Left renal pelvis (tissue), 4 donors: ENCODE measurements around the gene CAMK2A. TPM values are rescaled to one million over a fixed set of nuclear protein-coding genes. Genes with fewer than 3 reads are reported as not detected.
"Not testable (repeated sequence)": the region's sequence is repeated elsewhere in the genome, so short reads cannot be mapped to it uniquely, and the experiment has no call there.

ENCODE experiments used
- DNase-seq, 4 donors: peaks; one replicate each; pipeline ENCODE4 v3.0.0-alpha.2; 2013; ENCODE audit warnings: low read depth in 4 of 4, low spot score in 3 of 4
- polyA plus RNA-seq, 4 donors: library from polyadenylated mRNA; unstranded; fragments of 120-200 nt; gene quantifications; one replicate each; pipeline ENCODE4 v1.2.1, GENCODE V29; 2013; ENCODE audit not compliant: insufficient read length in 4 of 4

Gene CAMK2A
- polyA plus RNA-seq, 4 donors: 0.75 to 4.8 (median 3.2) TPM

DNA sequence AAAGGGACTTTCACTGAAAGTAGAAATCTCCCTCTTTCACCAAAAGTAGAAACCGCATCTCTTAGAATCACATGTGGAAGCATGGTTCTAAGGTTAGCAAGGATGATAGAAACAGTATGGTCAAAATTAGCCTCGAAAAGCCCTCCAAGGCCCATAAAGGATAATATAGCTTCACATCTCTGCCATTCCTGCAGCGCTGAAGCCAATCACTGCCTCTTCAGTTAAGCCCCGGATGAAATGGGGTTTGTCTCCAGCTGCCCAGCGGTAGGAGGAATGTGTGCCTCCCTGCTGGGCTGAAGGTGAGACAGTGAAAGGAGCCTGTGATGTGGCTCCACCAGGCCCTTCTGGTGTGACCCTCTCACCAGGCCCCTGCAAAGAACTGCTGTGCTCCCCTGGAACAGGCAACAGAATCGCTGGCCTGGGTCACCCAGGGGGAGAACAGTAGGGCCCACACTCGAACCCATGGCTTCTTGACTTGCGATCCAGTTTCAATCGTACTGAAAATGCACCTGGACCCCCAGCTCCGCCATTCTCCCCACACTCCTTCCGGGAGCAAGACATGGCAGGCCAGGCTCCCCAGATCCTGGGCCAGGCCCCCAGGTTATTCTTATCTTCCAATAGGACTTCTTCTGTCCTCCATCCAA is 47.2 kb downstream of the CAMK2A start:
- DNase-seq: no peak

DNA sequence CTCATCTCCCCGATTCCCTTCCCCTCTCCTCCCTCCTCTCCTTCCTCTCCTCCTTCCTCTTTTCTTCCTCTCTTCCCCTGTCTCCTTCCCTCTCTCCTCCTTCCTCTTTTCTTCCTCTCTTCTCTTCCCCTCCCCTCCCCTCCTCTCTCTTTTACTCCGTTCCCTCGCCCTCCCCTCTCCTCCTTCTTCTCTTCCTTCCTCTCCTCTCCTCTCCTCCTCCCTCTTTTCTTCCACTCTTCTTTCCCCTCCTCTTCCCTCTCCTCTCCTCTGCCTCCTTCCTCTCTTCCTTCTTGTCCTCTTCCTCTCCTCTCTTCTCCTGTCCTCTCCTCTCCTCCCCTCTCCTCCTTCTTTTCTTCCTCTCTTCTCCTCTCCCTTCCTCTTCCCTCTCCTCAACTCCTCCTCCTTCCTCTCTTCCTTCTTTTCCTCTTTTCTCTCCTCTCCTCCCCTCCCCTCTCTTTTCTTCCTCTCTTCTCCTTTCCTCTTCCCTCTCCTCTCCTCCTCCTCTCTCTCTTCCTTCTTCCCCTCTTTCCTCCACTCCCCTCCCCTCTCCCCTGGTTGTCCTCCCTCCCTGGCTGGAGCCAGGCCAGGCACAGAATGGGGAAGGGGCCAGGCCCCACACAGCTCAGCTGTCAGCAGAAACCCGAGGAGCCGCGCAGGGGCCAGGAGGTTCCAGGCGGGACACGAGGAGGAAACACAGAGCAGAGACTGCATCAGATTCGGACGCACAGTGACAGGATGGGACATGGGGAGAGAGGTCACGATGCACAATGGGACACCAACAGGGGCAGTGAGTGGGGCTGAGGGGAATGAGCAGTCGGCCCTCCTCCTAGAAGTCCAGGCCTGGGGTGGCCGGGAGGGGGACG is 48.0 kb downstream of the CAMK2A start:
- DNase-seq: no peak

- no peak for DNase-seq
These were observed 49.8 kb downstream of the CAMK2A start for GRCh38 chr5:150239794-150240122.

DNA sequence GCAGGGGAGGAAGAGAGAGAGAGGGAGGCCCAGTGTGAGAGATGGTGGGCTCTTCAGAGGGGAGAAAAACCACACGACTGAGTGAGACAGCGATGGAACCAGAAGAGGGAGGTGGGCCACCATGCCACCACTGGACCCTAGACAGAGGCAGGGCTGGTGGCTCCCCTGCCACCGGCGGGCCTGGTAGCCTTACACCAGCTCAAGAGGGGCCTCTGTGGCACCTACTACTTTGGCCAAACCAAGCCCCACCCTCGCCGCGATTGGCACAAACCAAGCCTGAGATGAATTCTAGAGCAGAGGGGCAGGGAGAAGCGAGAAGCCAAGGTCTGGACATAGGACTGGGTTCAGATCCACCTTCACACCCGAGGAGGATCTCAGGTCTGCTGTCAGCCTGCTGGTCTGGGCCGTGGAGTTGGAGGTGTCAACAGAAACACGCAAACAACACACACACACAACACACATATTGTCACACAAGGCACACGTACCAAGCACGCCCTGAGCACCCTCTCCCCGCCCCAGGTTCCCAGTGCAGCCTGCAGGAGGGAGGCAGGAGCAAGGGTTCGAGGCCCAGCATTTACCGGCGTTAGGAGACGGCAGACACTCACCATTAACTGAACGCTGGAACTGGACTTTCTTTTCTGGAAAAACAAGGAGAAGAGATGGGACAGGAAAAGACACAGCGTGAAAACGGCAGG is 50.3 kb downstream of the CAMK2A start:
- DNase-seq: no peak

DNA sequence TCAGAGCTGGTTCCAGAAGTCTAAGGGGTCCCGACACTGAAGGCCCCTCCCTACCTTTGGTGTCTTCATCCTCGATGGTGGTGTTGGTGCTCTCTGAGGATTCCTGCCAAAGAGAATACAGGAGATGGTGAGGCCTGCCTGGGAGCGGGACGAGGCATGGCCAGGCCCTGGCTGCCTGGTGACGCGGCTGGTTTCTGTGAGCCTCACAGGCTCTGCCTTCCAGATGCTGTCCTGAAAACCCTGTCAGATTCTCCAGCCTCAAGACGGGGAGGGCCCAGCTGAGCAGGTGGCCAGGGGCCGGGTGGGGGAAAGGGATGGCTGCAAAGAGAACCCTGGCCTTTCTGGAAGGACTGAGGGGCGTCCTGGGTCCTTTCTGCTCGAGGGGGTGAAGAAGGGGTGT is 50.9 kb downstream of the CAMK2A start:
- no peak for DNase-seq

DNA sequence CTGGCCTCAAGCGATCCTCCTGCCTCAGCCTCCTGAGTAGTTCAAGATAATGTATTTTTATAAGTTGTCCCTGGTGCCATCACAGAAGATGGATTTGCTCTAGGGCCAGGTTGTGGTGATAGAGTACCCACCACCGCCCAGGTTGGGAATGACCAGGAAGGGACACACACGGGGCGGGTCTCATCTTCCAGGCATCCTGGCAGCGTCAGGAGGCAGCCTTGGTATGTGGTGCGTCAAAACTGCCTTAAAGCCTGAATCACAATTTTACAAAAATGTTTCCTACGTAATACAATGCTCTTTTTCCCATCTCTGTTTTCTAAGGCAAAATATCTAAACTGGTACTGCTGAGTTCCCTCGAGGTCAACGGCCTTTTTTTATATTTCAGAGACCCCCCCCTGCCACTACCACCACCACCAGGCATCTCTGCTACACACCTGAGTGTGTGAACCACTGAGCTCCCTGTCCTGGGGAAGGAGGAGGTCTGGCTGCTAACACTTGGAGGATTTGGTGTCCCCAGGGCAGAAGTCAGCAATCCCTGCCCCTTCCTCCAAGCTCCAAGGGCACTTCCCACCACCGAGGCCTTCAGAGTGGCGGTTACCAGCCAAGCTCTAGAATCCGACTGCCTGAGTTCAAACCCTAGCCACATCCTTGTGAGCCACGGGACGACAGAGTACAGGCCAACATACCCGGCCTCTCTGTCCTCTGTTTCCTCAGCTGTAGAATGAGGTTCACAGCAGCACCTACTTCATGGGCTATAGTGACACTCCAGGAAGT is 52.4 kb downstream of the CAMK2A start:
- DNase-seq: no peak

DNA sequence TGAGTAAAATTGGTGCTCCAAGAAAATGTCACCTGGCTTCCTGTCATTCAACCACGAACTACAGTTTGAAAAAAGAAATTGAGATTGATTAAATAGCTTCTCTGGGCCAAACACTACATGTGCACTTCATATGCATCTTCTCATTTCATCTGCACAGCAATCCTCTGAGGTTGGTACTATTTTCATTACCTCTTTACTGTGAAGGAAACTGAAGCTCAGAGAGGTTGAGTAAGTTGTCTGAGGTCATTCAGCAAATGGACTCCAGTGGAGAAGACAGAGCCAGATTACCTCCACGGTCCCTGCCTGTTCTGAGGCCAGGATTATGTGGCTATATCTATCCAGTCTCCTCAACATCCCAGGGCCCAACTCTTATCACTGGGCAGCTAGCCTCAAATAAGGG is 53.3 kb downstream of the CAMK2A start:
- DNase-seq: no peak

- peak in 2 of 4 donors; percentile 42 to 59 for DNase-seq
These were observed 54.1 kb downstream of the CAMK2A start for GRCh38 chr5:150235500-150235854.

DNA sequence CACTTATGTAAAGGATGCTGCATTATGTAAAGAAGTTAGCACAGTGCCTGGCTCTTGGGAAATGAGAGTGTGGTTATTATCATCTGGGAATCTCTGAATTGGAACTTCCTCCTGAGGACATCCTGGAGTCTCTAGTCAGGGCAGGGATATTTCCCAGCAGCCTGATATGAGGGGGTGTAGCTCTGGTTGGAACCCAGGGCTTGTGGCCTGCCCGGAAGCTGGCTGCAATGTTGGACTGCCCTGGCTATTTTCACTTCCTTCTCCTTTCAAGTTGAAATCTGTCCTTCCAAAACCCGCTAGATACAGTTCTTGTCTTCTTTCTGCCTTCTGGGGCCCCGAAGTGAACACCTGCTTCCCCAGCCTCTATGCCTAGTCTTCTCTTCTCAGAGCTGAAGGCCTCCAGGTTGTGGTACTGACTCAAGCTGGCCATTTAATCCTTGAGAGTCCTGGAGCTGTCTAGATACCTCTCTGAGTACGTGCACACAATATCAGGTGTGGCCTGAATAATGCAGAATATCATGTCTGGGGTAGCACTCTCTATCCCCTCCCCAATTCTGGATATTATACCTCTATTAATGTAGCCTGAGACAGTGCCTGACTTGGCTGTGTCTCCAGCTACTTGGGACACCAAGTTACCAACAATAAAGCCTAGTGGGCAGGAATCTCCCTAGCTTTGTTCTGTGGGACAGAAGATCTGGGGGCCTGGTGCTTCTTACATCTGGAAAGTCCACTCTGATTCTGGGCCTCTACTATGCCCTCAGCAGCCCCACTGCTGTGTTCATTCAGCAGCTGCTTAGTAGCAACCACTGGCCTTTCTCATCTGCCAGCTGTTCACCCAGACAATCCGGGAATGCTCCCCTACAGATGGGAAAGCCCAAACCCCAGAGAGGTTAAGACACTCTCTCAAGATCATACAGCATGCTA is 54.7 kb downstream of the CAMK2A start:
- no peak for DNase-seq

GRCh38 chr5:150233706-150234105 is 55.9 kb downstream of the CAMK2A start:
- not testable (repeated sequence) for DNase-seq

- DNase-seq: no peak
These were observed 58.7 kb downstream of the CAMK2A start for GRCh38 chr5:150230842-150231241.

DNA sequence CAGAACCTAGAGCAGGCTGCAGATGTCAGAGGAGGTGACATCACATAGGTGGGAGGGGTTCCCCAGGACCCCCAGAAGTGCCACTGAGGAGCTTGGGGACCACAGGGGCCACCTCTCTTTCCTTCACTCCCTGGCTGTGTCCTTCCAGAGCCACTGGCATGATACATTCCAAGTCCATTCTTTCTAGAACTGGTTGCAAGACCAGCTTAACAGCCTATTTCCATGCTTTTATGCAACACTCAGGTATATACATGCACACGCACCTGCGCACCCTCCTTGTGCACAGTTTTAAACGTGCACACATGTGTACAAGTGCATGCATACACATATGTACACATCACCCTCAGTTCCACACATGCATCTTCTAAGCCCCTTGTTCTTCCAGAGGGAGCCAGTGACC is 60.0 kb downstream of the CAMK2A start:
- no peak for DNase-seq

DNA sequence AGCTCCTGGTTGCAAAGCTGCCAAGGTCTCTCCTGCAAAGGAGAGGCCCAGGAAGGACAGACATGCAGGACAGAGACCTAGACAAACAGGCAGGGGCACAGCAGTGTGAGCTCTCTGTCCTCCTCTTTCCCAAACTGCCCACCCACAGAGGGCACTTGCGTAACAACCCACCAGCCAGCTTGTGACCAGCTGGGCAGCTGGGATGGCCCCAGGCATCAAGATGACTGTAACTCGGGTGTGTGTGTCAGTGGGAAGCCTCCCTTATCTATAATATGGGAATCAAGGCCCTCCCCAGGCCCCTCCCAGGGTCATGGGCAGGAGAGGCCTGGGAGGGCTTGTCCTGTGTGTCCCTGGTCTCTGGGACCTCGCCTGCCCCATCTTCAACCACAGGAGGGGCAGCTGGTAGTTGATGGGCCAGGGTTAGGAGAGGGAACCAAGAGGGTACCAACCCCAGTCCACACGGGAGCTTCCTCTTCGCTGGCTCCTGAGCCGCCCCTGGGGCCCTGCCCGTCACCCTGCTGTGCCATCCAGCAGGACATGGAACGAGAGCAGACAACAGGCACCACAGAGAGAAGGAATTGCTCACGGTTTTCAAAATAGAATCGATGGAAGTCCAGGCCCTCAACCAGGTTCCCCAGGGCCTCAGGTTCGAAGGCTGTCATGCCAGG is 61.8 kb downstream of the CAMK2A start:
- DNase-seq: no peak

DNA sequence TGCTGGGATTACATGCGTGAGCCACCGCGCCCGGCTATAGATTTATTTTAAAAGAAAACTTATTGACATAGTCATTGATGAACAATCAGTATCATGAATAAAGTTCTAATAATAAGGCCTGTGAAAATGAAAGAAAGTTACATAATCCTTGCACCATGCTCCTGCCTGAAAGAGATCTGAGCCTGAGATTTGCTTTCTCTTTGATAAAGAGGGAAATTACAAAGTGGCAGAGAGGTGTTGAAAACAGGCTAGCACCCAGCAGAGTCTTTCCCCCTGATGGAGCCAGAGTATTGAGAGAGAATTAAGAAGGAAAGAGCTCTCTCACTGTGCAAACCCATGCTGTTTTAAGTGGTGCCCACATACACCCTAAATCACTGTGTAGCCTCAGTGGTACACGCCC is 62.5 kb downstream of the CAMK2A start:
- no peak for DNase-seq

- DNase-seq: no peak
These were observed 65.0 kb downstream of the CAMK2A start for GRCh38 chr5:150224483-150225027.

DNA sequence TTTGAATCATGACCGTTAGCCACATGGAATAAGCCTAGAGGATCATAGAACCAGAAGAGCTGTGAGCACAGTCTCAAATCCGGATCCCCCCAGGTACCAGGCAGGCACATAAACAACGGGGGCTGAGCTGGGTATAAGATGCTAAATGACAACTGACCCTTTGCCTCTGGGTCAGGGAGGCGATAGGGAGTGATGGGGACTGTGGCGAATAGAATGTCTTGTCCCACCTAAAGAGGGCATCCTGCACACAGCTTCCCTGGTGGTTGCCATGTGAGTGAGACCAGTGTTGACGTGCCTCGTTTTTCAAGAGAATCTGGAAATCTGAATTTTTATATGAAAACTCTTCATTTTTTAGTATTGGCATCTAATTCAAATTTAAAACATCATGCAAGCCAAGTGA is 66.1 kb downstream of the CAMK2A start:
- no peak for DNase-seq

- no peak for DNase-seq
These were observed 66.7 kb downstream of the CAMK2A start for GRCh38 chr5:150222906-150223305.

DNA sequence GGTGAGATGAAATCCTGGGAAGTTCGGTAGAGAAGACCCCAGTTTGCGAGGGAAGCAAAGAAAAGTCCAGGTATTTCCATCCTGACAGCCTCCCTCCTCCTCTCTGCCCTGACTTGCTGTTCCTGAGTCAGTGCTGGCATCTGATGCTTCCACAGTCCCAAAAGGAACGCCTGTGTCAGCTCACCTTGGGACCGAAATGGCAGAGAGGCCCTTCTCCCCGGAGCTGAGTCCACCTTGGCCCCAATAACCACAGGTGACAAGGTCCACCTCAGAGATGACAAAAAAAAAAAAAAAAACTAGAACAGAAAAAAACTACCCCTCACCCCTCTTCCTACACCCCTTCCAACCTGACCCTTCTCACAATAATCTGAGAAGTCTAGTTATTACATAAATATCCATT is 68.1 kb downstream of the CAMK2A start:
- DNase-seq: no peak

GRCh38 chr5:150219861-150220260 is 69.7 kb downstream of the CAMK2A start:
- no peak for DNase-seq
